Left cardiac atrium (tissue), 4 donors: ENCODE data around the gene ZNF74. TPM values are rescaled to one million over a fixed set of nuclear protein-coding genes. Genes with fewer than 3 reads are reported as not detected.
"Not testable (repeated sequence)": the region's sequence is repeated elsewhere in the genome, so short reads cannot be mapped to it uniquely, and the experiment has no call there.

Experiments used
- ATAC-seq, 2 donors: fragments of 200-7000 bp; cut with Tn5 transposase; one replicate each; pipeline ENCODE4 v1.9.1; 2020; ENCODE audit warnings: mild to moderate bottlenecking in 2 of 2, moderate library complexity in 2 of 2
- DNase-seq: peaks from one replicate; pipeline ENCODE4 v3.0.0-alpha.2; 2020
- intact Hi-C, 2 donors: fragments of 100-400 bp; cut with DNase I; formaldehyde crosslinking; loops; one replicate each; pipeline versions ENCODE4 v1.14.1 to v1.15.1; 2022 to 2023
- total RNA-seq, 2 donors: library from RNA; stranded (reverse); fragmentation: NEBNext Ultra II Directional; extraction: Animal tissue kit (Norgen Biotek cat#: 25700); gene quantifications; one replicate each; pipeline ENCODE4 v1.2.1, GENCODE V29; 2021
- donor health status: DM: no; HTN: yes; CAD: no.
- donor health status: DM: no; HTN: yes; CAD: no; lungs with severe emphysema.
- donor health status: DM: yes; HTN: yes; CAD: no.
- donor health status: Dilated cardiomyopathy.

The ZNF74 gene
- total RNA-seq, 2 donors from 2014 or later = 3.9 to 6.5 TPM

- ATAC-seq (no peak), DNase-seq (no peak)
- intact Hi-C loops = no loop called here
These were observed 1.9 kb downstream of the ZNF74 start for GRCh38 chr22:20395907-20396287.

GRCh38 chr22:20396639-20397038, 2.7 kb downstream of the ZNF74 start:
- intact Hi-C loops = no loop called here
- ATAC-seq (no peak), DNase-seq (no peak)

GRCh38 chr22:20397498-20397897, 3.5 kb downstream of the ZNF74 start:
- no peak for ATAC-seq
- no peak for DNase-seq
- intact Hi-C loops = no loop called here

GRCh38 chr22:20398420-20398819, 4.5 kb downstream of the ZNF74 start:
- ATAC-seq (no peak), DNase-seq (no peak)
- intact Hi-C loops = no loop called here

- no peak for ATAC-seq
- DNase-seq = no peak
- intact Hi-C loops = no loop called here
These were observed 6.1 kb downstream of the ZNF74 start for GRCh38 chr22:20399866-20400605.

- DNase-seq (no peak), ATAC-seq (no peak)
- intact Hi-C loops = no loop called here
These were observed 6.8 kb downstream of the ZNF74 start for GRCh38 chr22:20400606-20401375.

- intact Hi-C loops = no loop called here
- ATAC-seq (no peak), DNase-seq (no peak)
These were observed 7.5 kb downstream of the ZNF74 start for GRCh38 chr22:20401376-20402014.

- intact Hi-C loops = no loop called here
- ATAC-seq = no peak
These were observed 9.2 kb downstream of the ZNF74 start for GRCh38 chr22:20402960-20403778.

GRCh38 chr22:20403779-20404140, 9.8 kb downstream of the ZNF74 start:
- ATAC-seq (no peak), DNase-seq (no peak)
- intact Hi-C loops = no loop called here

More at GRCh38 chr22:20402960-20403778, 9.2 kb downstream of the ZNF74 start:
- DNase-seq = no peak

GRCh38 chr22:20404881-20405280, 10.9 kb downstream of the ZNF74 start:
- intact Hi-C loops = no loop called here
- ATAC-seq (no peak), DNase-seq (no peak)

GRCh38 chr22:20405291-20405930, 11.5 kb downstream of the ZNF74 start:
- no peak for ATAC-seq
- intact Hi-C loops = no loop called here
- no peak for DNase-seq

- no peak for DNase-seq
- intact Hi-C loops = no loop called here
- no peak for ATAC-seq
These were observed 12.2 kb downstream of the ZNF74 start for GRCh38 chr22:20405931-20406685.

GRCh38 chr22:20406686-20407408, 12.9 kb downstream of the ZNF74 start:
- DNase-seq (no peak), ATAC-seq (no peak)
- intact Hi-C loops = no loop called here

- DNase-seq (no peak), ATAC-seq (no peak)
- intact Hi-C loops = no loop called here
These were observed 13.9 kb downstream of the ZNF74 start for GRCh38 chr22:20407829-20408228.

GRCh38 chr22:20408891-20409290, 14.9 kb downstream of the ZNF74 start:
- no peak for DNase-seq
- ATAC-seq = no peak
- intact Hi-C loops = no loop called here

GRCh38 chr22:20409385-20409784, 15.4 kb downstream of the ZNF74 start:
- ATAC-seq, DNase-seq, intact Hi-C loops: not testable (repeated sequence)

- no peak for ATAC-seq
- no peak for DNase-seq
- intact Hi-C loops = loop anchor here in 1 of 2 donors (10.0 kb wide), 1 partner anchor 162 kb away; no protein-coding TSS in a partner anchor
These were observed 18.7 kb downstream of the ZNF74 start for GRCh38 chr22:20412474-20413216.
